ENCODE results near the gene MCF2L2. TPM values are rescaled to one million over a fixed set of nuclear protein-coding genes. Genes with fewer than 3 reads are reported as not detected.

MCF2L2 gene
- total RNA-seq, 1 donor from 2014 or later = 18.1 TPM

DNA sequence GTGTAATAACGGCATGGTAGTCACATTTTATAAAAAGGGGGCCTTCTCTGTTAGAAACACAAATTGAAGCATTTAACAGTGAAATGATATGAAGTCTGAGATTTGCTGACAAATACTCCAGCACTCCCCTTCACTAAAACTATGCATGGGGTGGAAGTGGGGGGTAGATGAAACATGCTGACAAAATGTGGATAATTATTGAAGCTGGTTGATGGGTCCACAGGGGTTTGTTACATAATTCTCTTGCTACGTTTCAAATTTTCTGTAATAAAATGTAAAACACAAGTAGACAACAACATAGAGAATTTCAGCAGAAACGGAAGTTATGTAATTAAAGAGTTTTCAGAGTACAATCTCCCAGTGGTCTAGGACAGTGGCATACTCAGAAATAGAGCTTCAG is 37.0 kb downstream of the MCF2L2 start:
- DNase-seq = no peak
- TF ChIP-seq, protein P1, sequence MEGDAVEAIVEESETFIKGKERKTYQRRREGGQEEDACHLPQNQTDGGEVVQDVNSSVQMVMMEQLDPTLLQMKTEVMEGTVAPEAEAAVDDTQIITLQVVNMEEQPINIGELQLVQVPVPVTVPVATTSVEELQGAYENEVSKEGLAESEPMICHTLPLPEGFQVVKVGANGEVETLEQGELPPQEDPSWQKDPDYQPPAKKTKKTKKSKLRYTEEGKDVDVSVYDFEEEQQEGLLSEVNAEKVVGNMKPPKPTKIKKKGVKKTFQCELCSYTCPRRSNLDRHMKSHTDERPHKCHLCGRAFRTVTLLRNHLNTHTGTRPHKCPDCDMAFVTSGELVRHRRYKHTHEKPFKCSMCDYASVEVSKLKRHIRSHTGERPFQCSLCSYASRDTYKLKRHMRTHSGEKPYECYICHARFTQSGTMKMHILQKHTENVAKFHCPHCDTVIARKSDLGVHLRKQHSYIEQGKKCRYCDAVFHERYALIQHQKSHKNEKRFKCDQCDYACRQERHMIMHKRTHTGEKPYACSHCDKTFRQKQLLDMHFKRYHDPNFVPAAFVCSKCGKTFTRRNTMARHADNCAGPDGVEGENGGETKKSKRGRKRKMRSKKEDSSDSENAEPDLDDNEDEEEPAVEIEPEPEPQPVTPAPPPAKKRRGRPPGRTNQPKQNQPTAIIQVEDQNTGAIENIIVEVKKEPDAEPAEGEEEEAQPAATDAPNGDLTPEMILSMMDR (IDR thresholded peaks at IDR 0.05; ENCODE audit: partially characterized antibody, unreplicated experiment) = no peak
- Mint-ChIP-seq H3K27ac (ENCODE audit: unreplicated experiment) (no peak overlapping the region), H3K4me1 (ENCODE audit: low read depth, unreplicated experiment) (peaks cover 14% of the 10 kb centered on the region), H3K27me3 (ENCODE audit: unreplicated experiment) (no peaks in the 10 kb centered on the region), H3K4me3 (ENCODE audit: unreplicated experiment) (no peak overlapping the region), H3K9me3 (ENCODE audit: unreplicated experiment) (no peaks in the 10 kb centered on the region), H3K36me3 (ENCODE audit: unreplicated experiment) (no peaks in the 10 kb centered on the region)

DNA sequence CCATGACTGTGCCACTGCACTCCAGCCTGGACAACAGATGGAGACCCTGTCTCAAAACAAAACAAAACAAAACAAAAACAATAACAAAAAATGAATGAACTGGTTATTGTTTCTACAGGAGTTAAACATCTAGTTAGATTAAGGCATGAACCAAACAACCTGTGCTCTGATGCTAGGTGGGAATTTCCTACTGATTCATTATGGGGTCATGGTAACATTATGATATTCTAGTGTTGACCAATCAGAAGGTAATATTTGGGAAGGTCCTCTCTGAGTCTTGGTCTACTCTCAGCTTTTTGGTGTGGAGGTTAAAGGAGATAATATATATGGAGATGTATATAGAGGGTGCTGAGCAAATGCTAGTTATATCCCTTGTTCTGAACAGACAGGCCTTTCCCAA is 37.6 kb downstream of the MCF2L2 start:
- TF ChIP-seq, protein P1 (IDR thresholded peaks at IDR 0.05; ENCODE audit: partially characterized antibody, unreplicated experiment) = no peak
- Mint-ChIP-seq H3K27me3 (ENCODE audit: unreplicated experiment) (no peaks in the 10 kb centered on the region), H3K9me3 (ENCODE audit: unreplicated experiment) (no peaks in the 10 kb centered on the region), H3K27ac (ENCODE audit: unreplicated experiment) (no peak overlapping the region), H3K4me1 (ENCODE audit: low read depth, unreplicated experiment) (peaks cover 14% of the 10 kb centered on the region), H3K4me3 (ENCODE audit: unreplicated experiment) (no peak overlapping the region), H3K36me3 (ENCODE audit: unreplicated experiment) (no peaks in the 10 kb centered on the region)
- no peak for DNase-seq

DNA sequence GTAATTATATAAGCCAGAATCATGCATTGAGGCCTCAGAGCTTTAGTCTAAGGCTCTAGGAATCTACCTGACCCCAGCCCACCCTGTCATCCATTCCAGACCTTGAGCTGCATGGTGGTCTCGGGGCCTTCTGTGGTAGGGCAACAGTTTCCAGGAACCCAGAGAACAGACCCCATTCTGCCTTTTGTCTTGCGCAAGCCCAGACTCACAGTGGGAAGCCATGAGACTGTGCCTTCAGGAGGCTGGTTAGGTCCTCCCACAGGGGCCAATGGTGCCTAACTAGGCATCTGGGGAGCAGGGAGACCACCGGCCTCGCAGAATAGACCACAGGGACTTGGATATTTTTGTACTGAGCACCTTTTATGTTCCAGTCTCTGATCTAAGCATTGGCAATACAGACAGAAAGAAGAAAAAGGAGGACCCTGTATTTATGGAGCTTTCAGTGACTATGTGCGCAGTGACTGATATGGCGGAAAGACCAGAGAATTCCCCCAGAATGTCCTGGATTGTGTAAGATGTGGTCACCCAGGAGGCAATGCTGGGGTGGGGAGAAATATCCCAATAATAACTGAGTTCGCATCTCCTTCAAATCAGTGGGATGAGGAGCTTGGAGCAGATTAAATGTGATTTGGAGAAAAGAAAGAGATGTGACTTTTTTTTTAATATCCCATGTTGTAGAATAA is 40.1 kb downstream of the MCF2L2 start:
- Mint-ChIP-seq H3K27ac (ENCODE audit: unreplicated experiment) (no peak overlapping the region), H3K4me1 (ENCODE audit: low read depth, unreplicated experiment) (peaks cover 6% of the 10 kb centered on the region), H3K9me3 (ENCODE audit: unreplicated experiment) (no peaks in the 10 kb centered on the region), H3K27me3 (ENCODE audit: unreplicated experiment) (no peaks in the 10 kb centered on the region), H3K36me3 (ENCODE audit: unreplicated experiment) (no peaks in the 10 kb centered on the region), H3K4me3 (ENCODE audit: unreplicated experiment) (no peak overlapping the region)
- TF ChIP-seq, protein P1 (IDR thresholded peaks at IDR 0.05; ENCODE audit: partially characterized antibody, unreplicated experiment) = no peak
- DNase-seq = no peak

DNA sequence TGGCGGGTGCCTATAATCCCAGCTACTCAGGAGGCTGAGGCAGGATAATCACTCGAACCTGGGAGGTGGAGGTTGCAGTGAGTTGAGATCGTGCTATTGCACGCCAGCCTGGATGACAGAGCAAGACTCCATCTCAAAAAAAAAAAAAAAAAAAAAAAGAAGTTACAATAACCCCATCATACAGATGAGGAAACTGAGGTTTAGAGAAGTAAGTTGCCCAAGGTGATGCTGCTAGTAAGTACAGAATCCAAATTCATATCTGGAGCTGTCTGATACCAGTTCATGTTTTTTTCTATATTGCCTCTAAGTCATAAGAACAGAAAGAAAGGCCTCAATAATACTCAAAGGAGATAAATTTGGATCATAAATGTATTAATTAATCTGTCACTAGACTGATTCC is 40.6 kb downstream of the MCF2L2 start:
- no peaks in the 10 kb centered on the region for H3K27me3 Mint-ChIP-seq (ENCODE audit: unreplicated experiment)
- H3K36me3 Mint-ChIP-seq (ENCODE audit: unreplicated experiment) = no peaks in the 10 kb centered on the region
- no peak for DNase-seq
- no peak overlapping the region for H3K4me3 Mint-ChIP-seq (ENCODE audit: unreplicated experiment)
- no peaks in the 10 kb centered on the region for H3K9me3 Mint-ChIP-seq (ENCODE audit: unreplicated experiment)
- H3K4me1 Mint-ChIP-seq (ENCODE audit: low read depth, unreplicated experiment) = peaks cover 6% of the 10 kb centered on the region
- H3K27ac Mint-ChIP-seq (ENCODE audit: unreplicated experiment) = no peak overlapping the region
- TF ChIP-seq, protein P1 (IDR thresholded peaks at IDR 0.05; ENCODE audit: partially characterized antibody, unreplicated experiment) = no peak

DNA sequence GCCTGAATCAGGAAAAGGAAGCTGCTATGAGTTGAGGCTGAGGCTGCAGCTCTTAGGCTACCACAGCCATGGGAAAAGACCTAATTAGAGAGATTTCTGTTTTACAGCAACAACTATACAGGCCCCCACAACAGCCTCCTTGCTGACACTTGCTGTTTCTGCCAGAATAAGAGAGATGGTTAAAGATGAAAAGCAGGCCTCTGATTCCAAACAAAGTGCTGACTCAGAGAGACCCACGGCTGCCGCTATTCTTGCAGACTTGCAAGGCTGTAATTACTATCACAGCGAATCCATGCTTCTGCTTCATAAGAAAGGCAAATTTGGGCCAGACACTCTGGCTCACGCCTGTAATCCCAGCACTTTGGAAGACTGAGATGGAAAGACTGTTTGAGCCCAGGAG is 41.8 kb downstream of the MCF2L2 start:
- no peak for DNase-seq
- H3K27me3 Mint-ChIP-seq (ENCODE audit: unreplicated experiment) = no peaks in the 10 kb centered on the region
- H3K9me3 Mint-ChIP-seq (ENCODE audit: unreplicated experiment) = no peaks in the 10 kb centered on the region
- H3K36me3 Mint-ChIP-seq (ENCODE audit: unreplicated experiment) = no peaks in the 10 kb centered on the region
- H3K27ac Mint-ChIP-seq (ENCODE audit: unreplicated experiment) = no peak overlapping the region
- no peak overlapping the region for H3K4me3 Mint-ChIP-seq (ENCODE audit: unreplicated experiment)
- TF ChIP-seq, protein P1 (IDR thresholded peaks at IDR 0.05; ENCODE audit: partially characterized antibody, unreplicated experiment) = no peak
- H3K4me1 Mint-ChIP-seq (ENCODE audit: low read depth, unreplicated experiment) = no peaks in the 10 kb centered on the region
